Activated T-cell treated with anti-CD3 and anti-CD28 coated beads for 48 hours (primary cell): ENCODE results near the gene DLX4.

Experiments
- DNase-seq: peaks from one replicate; pipeline ENCODE4 v3.0.0-alpha.2; 2020; ENCODE audit warnings: low read depth

Gene DLX4

GRCh38 chr17:50014471-50015088 lies 45.6 kb downstream of the DLX4 start:
- DNase-seq = no peak

- DNase-seq = no peak
Measured at GRCh38 chr17:50015146-50015545, 46.2 kb downstream of the DLX4 start.

- DNase-seq = no peak
Measured at GRCh38 chr17:50018909-50019308, 49.9 kb downstream of the DLX4 start.

DNA sequence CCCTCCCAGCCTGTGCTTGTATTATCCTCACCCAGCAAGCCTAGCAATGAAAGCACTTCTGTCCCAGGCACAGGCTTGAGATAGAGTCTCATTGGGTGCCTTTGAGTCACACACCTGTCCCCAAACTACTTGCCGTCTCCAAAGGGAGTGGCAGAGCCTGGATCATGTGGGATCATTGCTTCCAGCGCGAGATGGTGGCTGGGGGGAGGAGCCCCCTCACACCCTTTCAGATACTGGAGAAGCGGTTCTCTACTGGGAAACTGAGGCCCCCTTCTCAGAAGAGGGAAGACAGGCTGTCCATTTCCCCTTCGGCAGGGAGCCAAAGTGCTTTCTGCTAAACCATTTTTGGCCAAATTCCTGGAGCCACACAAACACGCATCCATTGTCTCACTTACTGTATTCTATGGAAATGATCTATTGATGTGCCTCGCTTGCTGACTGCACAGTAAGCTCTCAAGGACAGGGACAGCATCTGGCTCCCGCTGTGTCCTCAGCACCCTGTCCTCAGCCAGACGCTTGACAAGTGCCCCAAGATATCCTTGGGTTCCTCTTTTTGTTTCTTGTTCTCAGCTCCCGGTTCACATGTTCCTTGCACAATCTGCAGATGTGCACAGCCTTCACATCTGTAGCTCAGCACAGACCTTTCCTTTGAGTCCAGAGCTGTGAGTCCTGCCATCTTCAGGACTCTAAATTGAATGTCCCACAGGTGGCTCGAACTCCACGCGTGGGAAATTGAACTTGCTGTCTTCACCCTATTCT lies 52.0 kb downstream of the DLX4 start:
- DNase-seq = no peak

DNA sequence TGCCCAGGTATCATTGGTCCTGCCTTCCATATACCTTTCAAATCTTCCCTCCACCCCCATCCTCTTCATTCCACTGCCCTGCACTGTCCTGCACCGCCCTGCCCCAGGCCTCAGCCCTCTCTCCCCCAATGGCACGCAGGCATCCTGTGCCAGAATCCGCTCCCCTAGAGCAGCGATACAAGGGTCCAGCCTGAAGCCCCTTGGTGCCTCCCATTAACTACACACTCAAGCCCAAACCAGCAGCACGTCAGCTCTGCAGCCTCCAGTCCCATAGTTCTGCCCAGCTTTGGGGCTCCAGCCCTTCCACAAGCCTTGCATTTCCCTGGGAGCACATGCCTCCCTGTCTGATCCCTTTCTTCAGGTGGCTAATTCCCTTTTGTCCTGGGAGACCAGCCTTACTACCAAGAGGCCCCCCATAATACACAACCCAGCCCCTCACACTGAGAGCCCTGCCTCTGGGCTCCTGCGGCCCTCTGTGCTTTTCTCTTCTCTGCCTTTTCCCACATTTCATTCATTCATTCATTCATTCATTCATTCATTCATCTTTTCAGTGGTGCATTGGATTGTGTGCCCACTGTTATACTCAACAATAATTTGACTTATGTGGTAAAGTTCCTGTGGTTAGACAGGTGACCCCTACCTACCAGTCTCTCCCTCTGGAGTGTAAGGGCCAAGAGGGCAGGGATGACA lies 52.8 kb downstream of the DLX4 start:
- no peak for DNase-seq

DNA sequence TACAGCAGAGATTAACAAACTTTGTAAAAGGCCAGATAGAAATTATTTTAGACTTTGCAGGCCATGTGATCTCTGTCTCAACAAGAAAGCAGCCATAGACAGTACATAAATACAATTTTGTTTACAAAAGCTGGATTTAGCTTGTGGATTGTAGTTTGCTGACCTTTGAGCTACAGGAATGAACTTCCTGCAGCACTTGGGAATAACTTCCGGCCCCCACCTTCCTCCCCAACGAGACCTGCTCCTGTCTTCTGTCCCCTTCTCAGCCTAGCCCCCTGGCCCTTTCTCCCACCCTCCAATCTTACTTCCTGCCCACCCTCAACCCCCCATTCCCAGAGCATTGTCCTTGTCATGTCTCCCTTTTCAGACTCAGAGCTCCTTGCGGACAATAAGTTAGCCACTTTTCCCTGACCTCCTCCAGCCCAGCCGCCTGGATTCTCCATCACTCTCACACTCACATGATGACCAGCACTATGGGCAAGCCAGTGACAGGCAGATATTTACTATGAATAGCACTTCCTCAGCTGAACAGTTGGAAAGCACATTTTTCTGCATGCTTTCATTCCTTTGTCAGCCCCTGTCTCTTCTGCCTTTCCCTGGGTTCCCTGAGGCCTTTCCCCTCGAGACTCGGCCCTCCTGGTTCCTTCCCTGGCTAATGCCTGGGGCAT lies 53.6 kb downstream of the DLX4 start:
- no peak for DNase-seq

- DNase-seq = no peak
Measured at GRCh38 chr17:50023520-50023919, 54.5 kb downstream of the DLX4 start.
